ENCODE measurements around the gene TEX19.

TEX19 gene

GRCh38 chr17:82333279-82334171 lies 25.5 kb upstream of the TEX19 start, which contains the start of gene SECTM1:
SECTM1 (minus strand) TSS chr17:82333766; CDS start chr17:82327240, 6,526 bp downstream.
- Histone ChIP-seq H3K36me3 (ENCODE audit: insufficient read depth, low read length) (no peaks in the 10 kb centered on the region), H4K20me1 (ENCODE audit: insufficient read depth, low read length) (no peaks in the 10 kb centered on the region), H3K4me2 (ENCODE audit: low read length) (peak within 1 kb of the TSS; percentile 34), H3K27me3 (ENCODE audit: insufficient read depth, low read length) (peaks cover 14% of the 10 kb centered on the region; the same call in 1 of the 2 replicates), H3F3A (ENCODE audit: insufficient read depth, low read length) (no peaks in the 10 kb centered on the region), H3K4me1 (ENCODE audit: insufficient read depth, low read length, severe bottlenecking) (peaks cover 5% of the 10 kb centered on the region), H3K9me2 (ENCODE audit: low read depth, low read length) (no peaks in the 10 kb centered on the region), H3K9me3 (ENCODE audit: low read length) (no peaks in the 10 kb centered on the region), H3K9ac (ENCODE audit: low read length) (no peak within 1 kb of the TSS), H3K4me3 (ENCODE audit: low read depth, low read length, poor library complexity, severe bottlenecking) (no peak within 1 kb of the TSS), H2AFZ (ENCODE audit: low read length) (no peak within 1 kb of the TSS), H3K79me2 (ENCODE audit: insufficient read depth, low read length) (no peaks in the 10 kb centered on the region), H3K27ac (ENCODE audit: low read depth, low read length, poor library complexity, severe bottlenecking) (no peak within 1 kb of the TSS)
- TF ChIP-seq EZH2 (IDR thresholded peaks at IDR 0.05; ENCODE audit: borderline replicate concordance, low read length), result no peak
- TF ChIP-seq CTCF (IDR thresholded peaks at IDR 0.05; ENCODE audit: low read length), result no peak

GRCh38 chr17:82334204-82334621 lies 24.8 kb upstream of the TEX19 start:
- Histone ChIP-seq H3K9me3 (ENCODE audit: low read length) (no peaks in the 10 kb centered on the region), H3K4me3 (ENCODE audit: low read depth, low read length, poor library complexity, severe bottlenecking) (no peak overlapping the region), H4K20me1 (ENCODE audit: insufficient read depth, low read length) (no peaks in the 10 kb centered on the region), H3K27me3 (ENCODE audit: insufficient read depth, low read length) (peaks cover 14% of the 10 kb centered on the region; the same call in 1 of the 2 replicates), H3K9ac (ENCODE audit: low read length) (no peak overlapping the region), H3K27ac (ENCODE audit: low read depth, low read length, poor library complexity, severe bottlenecking) (no peak overlapping the region), H3K9me2 (ENCODE audit: low read depth, low read length) (no peaks in the 10 kb centered on the region), H3K36me3 (ENCODE audit: insufficient read depth, low read length) (no peaks in the 10 kb centered on the region), H3K4me1 (ENCODE audit: insufficient read depth, low read length, severe bottlenecking) (peaks cover 5% of the 10 kb centered on the region), H3K4me2 (ENCODE audit: low read length) (peak overlapping the region; percentile 34), H2AFZ (ENCODE audit: low read length) (no peak overlapping the region), H3F3A (ENCODE audit: insufficient read depth, low read length) (no peaks in the 10 kb centered on the region), H3K79me2 (ENCODE audit: insufficient read depth, low read length) (no peaks in the 10 kb centered on the region)
- TF ChIP-seq CTCF (IDR thresholded peaks at IDR 0.05; ENCODE audit: low read length), result no peak
- TF ChIP-seq EZH2 (IDR thresholded peaks at IDR 0.05; ENCODE audit: borderline replicate concordance, low read length), result no peak

- no peaks in the 10 kb centered on the region for H3K79me2 ChIP-seq (ENCODE audit: insufficient read depth, low read length)
- H3K4me1 ChIP-seq (ENCODE audit: insufficient read depth, low read length, severe bottlenecking), result peaks cover 5% of the 10 kb centered on the region
- no peaks in the 10 kb centered on the region for H3F3A ChIP-seq (ENCODE audit: insufficient read depth, low read length)
- H4K20me1 ChIP-seq (ENCODE audit: insufficient read depth, low read length), result no peaks in the 10 kb centered on the region
- H3K9me2 ChIP-seq (ENCODE audit: low read depth, low read length), result no peaks in the 10 kb centered on the region
- H3K36me3 ChIP-seq (ENCODE audit: insufficient read depth, low read length), result no peaks in the 10 kb centered on the region
- no peaks in the 10 kb centered on the region for H3K9me3 ChIP-seq (ENCODE audit: low read length)
- H3K27me3 ChIP-seq (ENCODE audit: insufficient read depth, low read length), result peaks cover 14% of the 10 kb centered on the region; the same call in 1 of the 2 replicates
- H3K27ac ChIP-seq (ENCODE audit: low read depth, low read length, poor library complexity, severe bottlenecking), result no peak overlapping the region
- TF ChIP-seq EZH2 (IDR thresholded peaks at IDR 0.05; ENCODE audit: borderline replicate concordance, low read length) (no peak), CTCF (IDR thresholded peaks at IDR 0.05; ENCODE audit: low read length) (no peak)
- peak overlapping the region; percentile 34 for H3K4me2 ChIP-seq (ENCODE audit: low read length)
- no peak overlapping the region for H3K9ac ChIP-seq (ENCODE audit: low read length)
- H2AFZ ChIP-seq (ENCODE audit: low read length), result no peak overlapping the region
- H3K4me3 ChIP-seq (ENCODE audit: low read depth, low read length, poor library complexity, severe bottlenecking), result no peak overlapping the region
Observed at GRCh38 chr17:82334622-82335394, 24.2 kb upstream of the TEX19 start.

Measured in OCI-LY1 (cell line).